ENCODE results near the gene SRP19. TPM values are rescaled to one million over a fixed set of nuclear protein-coding genes. Genes with fewer than 3 reads are reported as not detected.

Gene SRP19
- total RNA-seq, 1 donor from 2014 or later: 49.2 TPM

DNA sequence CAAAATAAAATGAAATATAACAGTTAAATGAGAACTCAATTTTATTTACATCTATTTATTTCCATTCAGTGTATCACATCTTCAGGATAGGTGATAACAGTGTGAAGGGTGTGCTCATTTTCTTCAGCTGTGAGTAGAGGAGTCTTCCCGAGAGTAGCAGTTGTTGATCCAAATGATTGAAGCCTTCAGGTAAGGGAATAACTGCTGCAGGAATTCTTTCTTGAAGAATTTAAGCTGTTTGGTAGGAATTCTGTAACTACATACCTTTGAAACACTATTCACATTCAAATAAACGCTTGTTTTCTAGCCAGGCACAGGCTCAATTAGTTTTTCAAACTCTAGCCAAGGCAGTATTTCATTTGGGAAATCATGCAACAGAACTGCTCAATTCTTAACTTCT, 15.3 kb downstream of the SRP19 start:
- H3K9me3 Mint-ChIP-seq (ENCODE audit: low read depth): no peaks in the 10 kb centered on the region
- peaks cover 23% of the 10 kb centered on the region for H3K36me3 Mint-ChIP-seq (ENCODE audit: low read depth)
- no peak overlapping the region for H3K27ac Mint-ChIP-seq (ENCODE audit: unreplicated experiment)
- no peaks in the 10 kb centered on the region for H3K27me3 Mint-ChIP-seq (ENCODE audit: low read depth)
- peaks cover 23% of the 10 kb centered on the region for H3K4me1 Mint-ChIP-seq (ENCODE audit: low read depth)
- TF ChIP-seq, protein P1, sequence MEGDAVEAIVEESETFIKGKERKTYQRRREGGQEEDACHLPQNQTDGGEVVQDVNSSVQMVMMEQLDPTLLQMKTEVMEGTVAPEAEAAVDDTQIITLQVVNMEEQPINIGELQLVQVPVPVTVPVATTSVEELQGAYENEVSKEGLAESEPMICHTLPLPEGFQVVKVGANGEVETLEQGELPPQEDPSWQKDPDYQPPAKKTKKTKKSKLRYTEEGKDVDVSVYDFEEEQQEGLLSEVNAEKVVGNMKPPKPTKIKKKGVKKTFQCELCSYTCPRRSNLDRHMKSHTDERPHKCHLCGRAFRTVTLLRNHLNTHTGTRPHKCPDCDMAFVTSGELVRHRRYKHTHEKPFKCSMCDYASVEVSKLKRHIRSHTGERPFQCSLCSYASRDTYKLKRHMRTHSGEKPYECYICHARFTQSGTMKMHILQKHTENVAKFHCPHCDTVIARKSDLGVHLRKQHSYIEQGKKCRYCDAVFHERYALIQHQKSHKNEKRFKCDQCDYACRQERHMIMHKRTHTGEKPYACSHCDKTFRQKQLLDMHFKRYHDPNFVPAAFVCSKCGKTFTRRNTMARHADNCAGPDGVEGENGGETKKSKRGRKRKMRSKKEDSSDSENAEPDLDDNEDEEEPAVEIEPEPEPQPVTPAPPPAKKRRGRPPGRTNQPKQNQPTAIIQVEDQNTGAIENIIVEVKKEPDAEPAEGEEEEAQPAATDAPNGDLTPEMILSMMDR (IDR thresholded peaks at IDR 0.05): no peak
- H3K4me3 Mint-ChIP-seq (ENCODE audit: unreplicated experiment): no peak overlapping the region
- DNase-seq (ENCODE audit: low spot score): no peak

DNA sequence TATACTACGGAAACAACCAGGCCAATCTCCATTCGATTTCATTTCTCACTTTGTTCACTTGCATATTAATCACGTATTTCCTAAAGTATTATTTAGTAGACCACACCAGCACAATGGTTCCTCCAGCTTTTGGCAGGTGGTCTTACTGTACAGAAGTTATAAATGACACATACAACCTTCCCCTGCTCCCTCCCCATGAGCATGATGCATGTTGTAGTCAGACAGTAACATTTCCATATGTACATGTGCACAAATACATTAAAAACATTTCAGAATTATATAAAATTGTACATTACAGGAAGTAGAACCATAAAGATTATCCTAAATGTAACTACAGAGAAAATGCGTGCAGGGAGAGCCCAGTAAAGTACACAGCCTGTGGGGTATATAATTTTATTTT, 17.0 kb downstream of the SRP19 start:
- Mint-ChIP-seq H3K4me1 (ENCODE audit: low read depth) (peaks cover 17% of the 10 kb centered on the region), H3K27me3 (ENCODE audit: low read depth) (no peaks in the 10 kb centered on the region), H3K9me3 (ENCODE audit: low read depth) (no peaks in the 10 kb centered on the region), H3K27ac (ENCODE audit: unreplicated experiment) (no peak overlapping the region), H3K36me3 (ENCODE audit: low read depth) (peaks cover 24% of the 10 kb centered on the region), H3K4me3 (ENCODE audit: unreplicated experiment) (no peak overlapping the region)
- TF ChIP-seq, protein P1 (IDR thresholded peaks at IDR 0.05): no peak
- no peak for DNase-seq (ENCODE audit: low spot score)

DNA sequence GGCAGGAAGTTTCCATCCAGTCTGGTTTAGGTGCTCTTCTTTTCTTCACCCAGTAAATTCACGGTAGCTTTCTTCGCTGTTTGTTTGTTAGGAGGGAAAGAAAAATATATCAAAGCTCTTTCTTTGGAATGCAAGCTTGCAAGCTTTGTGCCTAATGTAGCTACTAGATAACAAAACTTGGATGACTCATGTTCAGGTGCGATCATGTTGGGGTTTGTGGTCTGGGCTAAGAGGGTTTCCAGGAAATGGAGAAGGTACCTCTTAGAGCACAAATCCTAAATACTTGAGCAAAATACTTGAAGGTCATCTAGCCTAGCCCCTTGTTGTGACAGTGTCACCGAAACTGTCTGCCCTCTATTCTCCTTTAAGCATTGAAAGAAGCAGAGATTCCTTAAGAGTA, 17.7 kb downstream of the SRP19 start:
- Mint-ChIP-seq H3K36me3 (ENCODE audit: low read depth) (peaks cover 21% of the 10 kb centered on the region), H3K27me3 (ENCODE audit: low read depth) (no peaks in the 10 kb centered on the region), H3K4me3 (ENCODE audit: unreplicated experiment) (no peak overlapping the region), H3K4me1 (ENCODE audit: low read depth) (peaks cover 17% of the 10 kb centered on the region), H3K9me3 (ENCODE audit: low read depth) (no peaks in the 10 kb centered on the region), H3K27ac (ENCODE audit: unreplicated experiment) (peak overlapping the region; percentile 63)
- TF ChIP-seq, protein P1 (IDR thresholded peaks at IDR 0.05): no peak
- no peak for DNase-seq (ENCODE audit: low spot score)

DNA sequence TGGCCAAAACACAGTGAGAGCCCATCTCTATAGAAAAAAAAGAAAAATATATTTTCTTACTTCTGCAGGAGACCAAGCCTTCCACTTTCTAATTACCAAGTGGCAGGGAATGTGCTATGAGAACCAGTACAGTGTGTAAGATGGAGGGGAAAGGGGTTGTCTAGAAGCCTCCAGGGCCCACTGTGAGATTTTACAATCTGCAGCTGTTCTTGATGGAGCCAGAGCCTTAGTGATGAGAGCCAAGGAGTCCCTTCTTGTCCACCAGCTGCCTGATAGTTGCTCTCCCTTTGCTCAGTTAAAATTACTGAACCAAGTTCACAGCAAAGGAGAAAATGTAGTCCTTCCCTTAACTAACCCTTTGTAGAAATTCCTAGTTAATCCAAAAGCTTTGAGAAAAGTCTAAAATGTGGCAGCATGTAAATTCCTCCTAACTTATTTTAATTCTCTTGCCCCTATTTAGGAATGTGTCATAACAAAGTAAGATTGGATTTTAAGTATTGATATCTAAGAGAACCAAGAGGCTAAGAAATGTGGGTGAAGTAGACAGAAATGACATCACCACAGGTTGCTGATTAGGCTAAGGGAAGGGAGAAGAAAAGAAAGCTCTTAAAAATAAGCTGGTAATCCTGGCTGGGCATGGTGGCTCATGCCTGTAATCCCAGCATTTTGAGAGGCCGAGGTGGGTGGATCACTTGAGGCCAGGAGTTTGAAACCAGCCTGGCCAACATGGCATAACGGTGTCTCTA, 19.3 kb downstream of the SRP19 start:
- H3K27ac Mint-ChIP-seq (ENCODE audit: unreplicated experiment): peak overlapping the region; percentile 46

DNA sequence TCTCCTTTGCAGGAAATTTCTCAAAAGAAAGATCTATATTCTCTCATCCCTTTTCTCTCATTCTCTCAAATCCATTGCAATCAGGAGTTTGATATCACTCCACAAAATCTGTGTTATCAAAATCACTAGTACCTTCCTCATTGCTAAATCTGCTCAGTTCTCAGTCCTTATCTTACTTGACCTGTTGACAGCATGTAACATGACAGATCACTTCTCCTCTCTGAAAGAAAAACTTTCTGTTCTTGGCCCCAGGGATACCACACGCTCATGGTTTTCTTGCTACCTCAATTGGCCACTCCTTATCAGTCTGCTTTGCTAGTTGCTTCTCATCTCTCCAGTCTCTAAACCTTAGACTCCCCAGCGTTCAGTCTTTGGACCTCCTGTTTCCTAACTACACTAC, 22.1 kb downstream of the SRP19 start:
- no peak overlapping the region for H3K27ac Mint-ChIP-seq (ENCODE audit: unreplicated experiment)
- TF ChIP-seq, protein P1 (IDR thresholded peaks at IDR 0.05): no peak
- no peak overlapping the region for H3K4me3 Mint-ChIP-seq (ENCODE audit: unreplicated experiment)
- DNase-seq (ENCODE audit: low spot score): no peak
- H3K27me3 Mint-ChIP-seq (ENCODE audit: low read depth): no peaks in the 10 kb centered on the region
- H3K36me3 Mint-ChIP-seq (ENCODE audit: low read depth): peaks cover 28% of the 10 kb centered on the region
- no peaks in the 10 kb centered on the region for H3K9me3 Mint-ChIP-seq (ENCODE audit: low read depth)
- peaks cover 9% of the 10 kb centered on the region for H3K4me1 Mint-ChIP-seq (ENCODE audit: low read depth)

More for the DNA sequence above, 19.3 kb downstream of the SRP19 start:
- TF ChIP-seq, protein P1 (IDR thresholded peaks at IDR 0.05): no peak
- H3K9me3 Mint-ChIP-seq (ENCODE audit: low read depth): no peaks in the 10 kb centered on the region
- H3K27me3 Mint-ChIP-seq (ENCODE audit: low read depth): no peaks in the 10 kb centered on the region
- no peak overlapping the region for H3K4me3 Mint-ChIP-seq (ENCODE audit: unreplicated experiment)
- H3K4me1 Mint-ChIP-seq (ENCODE audit: low read depth): peaks cover 17% of the 10 kb centered on the region
- no peak for DNase-seq (ENCODE audit: low spot score)
- peaks cover 26% of the 10 kb centered on the region for H3K36me3 Mint-ChIP-seq (ENCODE audit: low read depth)

All from chondrocyte (in vitro differentiated cells).